K562 (cell line): ENCODE results near the gene UTP11. TPM values are rescaled to one million over a fixed set of nuclear protein-coding genes. Genes with fewer than 3 reads are reported as not detected.
A peak's percentile ranks its signal among the peaks of the same experiment; 100 is the strongest.

Experiments used
- ETV6 ChIP-seq, 3 experiments: fragments of 150-350 bp in 1 of 3; sonication (generic) in 1 of 3; formaldehyde crosslinking in 1 of 3; IDR thresholded peaks; 2 replicates each; pipeline versions ENCODE4 v1.6.1 to v1.8.0; 2014 to 2022; ENCODE audit warnings: borderline replicate concordance in 2 of 3, low read depth in 2 of 3, antibody characterized with exemption in 1 of 3, low read length in 1 of 3, mild to moderate bottlenecking in 1 of 3, missing genetic modification reagents in 1 of 3
- RBM22 ChIP-seq: fragments of 200-400 bp; formaldehyde crosslinking; IDR thresholded peaks from 2 replicates; pipeline ENCODE4 v1.6.1; 2018; ENCODE audit warnings: low read length, low read depth; ENCODE audit not compliant: poor library complexity, severe bottlenecking
- U2AF1 ChIP-seq: fragments of 200-400 bp; formaldehyde crosslinking; optimal IDR thresholded peaks from 2 replicates; pipeline ENCODE3; 2017; ENCODE audit warnings: mild to moderate bottlenecking, low read depth, low read length, moderate library complexity
- ZEB2 ChIP-seq: fragments of 450-650 bp; IDR thresholded peaks from 2 replicates; pipeline ENCODE4 v1.6.1; 2016
- ZKSCAN1 ChIP-seq: fragments of 150-350 bp; IDR thresholded peaks from 2 replicates; pipeline ENCODE4 v1.6.1; 2016; ENCODE audit warnings: low read depth, low read length
- polyA plus RNA-seq, 8 experiments: library from polyadenylated mRNA; depleted of rRNA in 4 of 8; stranded (reverse) in 5 of 8; unstranded in 3 of 8; fragments of >200 nt; fragmentation: Nextera tagmentation in 2 of 8; fragmentation: Illumina TruSeq in 1 of 8; extraction: Ambion mirVana in 2 of 8; extraction: Trizol in 1 of 8; gene quantifications; 2 replicates each; pipeline versions ENCODE4 v1.2.1 to v1.2.3, GENCODE V29; 2011 to 2014; ENCODE audit warnings: inconsistent platforms in 1 of 8, missing spikeins in 1 of 8
- total RNA-seq, 7 experiments: library from RNA; depleted of rRNA in 6 of 7; stranded (reverse); fragments of >200 nt in 6 of 7; fragmentation: Illumina TruSeq in 2 of 7; extraction: Trizol in 2 of 7; gene quantifications; 2 replicates each; pipeline versions ENCODE4 v1.2.1 to v1.2.3, GENCODE V29; 2011 to 2021; ENCODE audit warnings: low replicate concordance in 1 of 7
- TF ChIP-seq, protein P1 (sequence below), 3 experiments: fragments of 200-800 bp in 1 of 3; sonication (Bioruptor generic) in 1 of 3; sonication (generic) in 1 of 3; formaldehyde crosslinking in 1 of 3; IDR thresholded peaks; 2 replicates each; pipeline versions ENCODE4 v1.6.1 to v1.8.0; 2016 to 2022; ENCODE audit warnings: mild to moderate bottlenecking in 2 of 3, missing compliant biosample characterization in 2 of 3, missing genetic modification characterization in 2 of 3, missing genetic modification reagents in 1 of 3
- TF ChIP-seq, protein P2 (sequence below): fragments of 250-450 bp; sonication (Bioruptor Pico); IDR thresholded peaks from 2 replicates; pipeline ENCODE4 v1.5.0; 2021; ENCODE audit warnings: mild to moderate bottlenecking, borderline replicate concordance
- TF ChIP-seq, protein P3 (sequence below): fragments of 200-400 bp; formaldehyde crosslinking; IDR thresholded peaks from 2 replicates; pipeline ENCODE4 v1.6.1; 2017; ENCODE audit warnings: mild to moderate bottlenecking, low read depth, low read length, moderate library complexity
- TF ChIP-seq, protein P4 (sequence below): sonication (generic); formaldehyde crosslinking; IDR thresholded peaks from 2 replicates; pipeline ENCODE4 v1.8.0; 2023; ENCODE audit warnings: mild to moderate bottlenecking, missing genetic modification reagents

UTP11 gene
- total and polyA plus RNA-seq, 9 of the 15 experiments (the other 6 are each of a cell fraction or from before 2014, with no cell fraction given): 91.1 to 378 (median 221) TPM

DNA sequence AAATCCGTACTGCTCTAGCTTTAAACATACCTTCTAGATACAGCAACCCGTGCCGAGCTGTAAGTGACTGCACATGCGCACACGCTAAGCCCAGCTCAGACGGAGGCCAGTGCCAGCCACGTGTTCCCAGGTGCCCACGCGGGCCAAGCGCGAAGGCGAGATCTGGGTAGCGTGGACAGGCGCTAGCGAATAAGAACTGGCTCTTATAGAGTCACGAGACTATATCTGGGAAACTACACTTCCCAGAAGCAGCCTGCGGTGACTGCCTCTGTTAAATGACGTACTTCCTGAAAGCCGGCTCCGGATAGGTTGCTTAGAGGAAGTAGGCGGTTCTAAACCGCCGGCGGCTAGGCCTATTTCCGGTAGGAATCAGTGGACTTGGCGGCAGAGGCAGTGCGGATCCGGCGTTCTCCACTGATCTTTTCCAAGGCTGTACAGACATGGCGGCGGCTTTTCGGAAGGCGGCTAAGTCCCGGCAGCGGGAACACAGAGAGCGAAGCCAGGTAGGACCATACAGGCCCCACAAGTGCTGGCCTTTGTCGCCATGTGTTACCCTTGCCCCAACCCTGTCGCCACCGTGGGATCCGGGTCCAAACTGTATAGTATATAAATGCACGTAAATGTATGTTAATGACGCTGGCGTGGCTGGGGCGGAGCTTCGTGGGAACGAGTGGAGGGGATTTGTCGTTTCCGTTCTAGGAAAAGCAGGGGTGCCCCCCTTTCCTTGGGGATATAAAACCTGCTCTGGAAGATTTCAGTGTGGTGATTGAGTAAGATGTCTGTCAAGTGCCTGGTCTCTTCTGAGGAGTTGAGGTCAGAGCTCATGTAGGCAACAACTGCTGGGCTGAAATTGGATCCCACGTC, at the start of gene UTP11 (continued):
- TF ChIP-seq, protein P1, sequence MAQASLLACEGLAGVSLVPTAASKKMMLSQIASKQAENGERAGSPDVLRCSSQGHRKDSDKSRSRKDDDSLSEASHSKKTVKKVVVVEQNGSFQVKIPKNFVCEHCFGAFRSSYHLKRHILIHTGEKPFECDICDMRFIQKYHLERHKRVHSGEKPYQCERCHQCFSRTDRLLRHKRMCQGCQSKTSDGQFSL (CRISPR knock-in tag; IDR thresholded peaks at IDR 0.05): peak; percentile 75; the same call in 1 of the 2 replicates
- TF ChIP-seq, protein P1 (tag; IDR thresholded peaks at IDR 0.05): peak in 1 of 2 experiments; percentile 85; a peak in 2 of 4 replicates
- TF ChIP-seq ZKSCAN1 (no peak), ETV6 (IDR thresholded peaks at IDR 0.05; ENCODE audit: borderline replicate concordance in 1 of 2, low read depth in 2 of 2, low read length in 1 of 2) (0 out of 4 replicates have a peak, but pooled peaks of 1 of the 2 experiments have one; percentile 49), ETV6 (CRISPR knock-in tag; IDR thresholded peaks at IDR 0.05; ENCODE audit: borderline replicate concordance) (peak; percentile 87; the same call in 1 of the 2 replicates), ZEB2 (no peak), U2AF1 (no peak), RBM22 (no peak)
- TF ChIP-seq, protein P2, sequence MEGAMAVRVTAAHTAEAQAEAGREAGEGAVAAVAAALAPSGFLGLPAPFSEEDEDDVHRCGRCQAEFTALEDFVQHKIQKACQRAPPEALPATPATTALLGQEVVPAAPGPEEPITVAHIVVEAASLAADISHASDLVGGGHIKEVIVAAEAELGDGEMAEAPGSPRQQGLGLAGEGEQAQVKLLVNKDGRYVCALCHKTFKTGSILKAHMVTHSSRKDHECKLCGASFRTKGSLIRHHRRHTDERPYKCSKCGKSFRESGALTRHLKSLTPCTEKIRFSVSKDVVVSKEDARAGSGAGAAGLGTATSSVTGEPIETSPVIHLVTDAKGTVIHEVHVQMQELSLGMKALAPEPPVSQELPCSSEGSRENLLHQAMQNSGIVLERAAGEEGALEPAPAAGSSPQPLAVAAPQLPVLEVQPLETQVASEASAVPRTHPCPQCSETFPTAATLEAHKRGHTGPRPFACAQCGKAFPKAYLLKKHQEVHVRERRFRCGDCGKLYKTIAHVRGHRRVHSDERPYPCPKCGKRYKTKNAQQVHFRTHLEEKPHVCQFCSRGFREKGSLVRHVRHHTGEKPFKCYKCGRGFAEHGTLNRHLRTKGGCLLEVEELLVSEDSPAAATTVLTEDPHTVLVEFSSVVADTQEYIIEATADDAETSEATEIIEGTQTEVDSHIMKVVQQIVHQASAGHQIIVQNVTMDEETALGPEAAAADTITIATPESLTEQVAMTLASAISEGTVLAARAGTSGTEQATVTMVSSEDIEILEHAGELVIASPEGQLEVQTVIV: no peak
- TF ChIP-seq, protein P3, sequence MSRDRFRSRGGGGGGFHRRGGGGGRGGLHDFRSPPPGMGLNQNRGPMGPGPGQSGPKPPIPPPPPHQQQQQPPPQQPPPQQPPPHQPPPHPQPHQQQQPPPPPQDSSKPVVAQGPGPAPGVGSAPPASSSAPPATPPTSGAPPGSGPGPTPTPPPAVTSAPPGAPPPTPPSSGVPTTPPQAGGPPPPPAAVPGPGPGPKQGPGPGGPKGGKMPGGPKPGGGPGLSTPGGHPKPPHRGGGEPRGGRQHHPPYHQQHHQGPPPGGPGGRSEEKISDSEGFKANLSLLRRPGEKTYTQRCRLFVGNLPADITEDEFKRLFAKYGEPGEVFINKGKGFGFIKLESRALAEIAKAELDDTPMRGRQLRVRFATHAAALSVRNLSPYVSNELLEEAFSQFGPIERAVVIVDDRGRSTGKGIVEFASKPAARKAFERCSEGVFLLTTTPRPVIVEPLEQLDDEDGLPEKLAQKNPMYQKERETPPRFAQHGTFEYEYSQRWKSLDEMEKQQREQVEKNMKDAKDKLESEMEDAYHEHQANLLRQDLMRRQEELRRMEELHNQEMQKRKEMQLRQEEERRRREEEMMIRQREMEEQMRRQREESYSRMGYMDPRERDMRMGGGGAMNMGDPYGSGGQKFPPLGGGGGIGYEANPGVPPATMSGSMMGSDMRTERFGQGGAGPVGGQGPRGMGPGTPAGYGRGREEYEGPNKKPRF: no peak
- TF ChIP-seq, protein P4, sequence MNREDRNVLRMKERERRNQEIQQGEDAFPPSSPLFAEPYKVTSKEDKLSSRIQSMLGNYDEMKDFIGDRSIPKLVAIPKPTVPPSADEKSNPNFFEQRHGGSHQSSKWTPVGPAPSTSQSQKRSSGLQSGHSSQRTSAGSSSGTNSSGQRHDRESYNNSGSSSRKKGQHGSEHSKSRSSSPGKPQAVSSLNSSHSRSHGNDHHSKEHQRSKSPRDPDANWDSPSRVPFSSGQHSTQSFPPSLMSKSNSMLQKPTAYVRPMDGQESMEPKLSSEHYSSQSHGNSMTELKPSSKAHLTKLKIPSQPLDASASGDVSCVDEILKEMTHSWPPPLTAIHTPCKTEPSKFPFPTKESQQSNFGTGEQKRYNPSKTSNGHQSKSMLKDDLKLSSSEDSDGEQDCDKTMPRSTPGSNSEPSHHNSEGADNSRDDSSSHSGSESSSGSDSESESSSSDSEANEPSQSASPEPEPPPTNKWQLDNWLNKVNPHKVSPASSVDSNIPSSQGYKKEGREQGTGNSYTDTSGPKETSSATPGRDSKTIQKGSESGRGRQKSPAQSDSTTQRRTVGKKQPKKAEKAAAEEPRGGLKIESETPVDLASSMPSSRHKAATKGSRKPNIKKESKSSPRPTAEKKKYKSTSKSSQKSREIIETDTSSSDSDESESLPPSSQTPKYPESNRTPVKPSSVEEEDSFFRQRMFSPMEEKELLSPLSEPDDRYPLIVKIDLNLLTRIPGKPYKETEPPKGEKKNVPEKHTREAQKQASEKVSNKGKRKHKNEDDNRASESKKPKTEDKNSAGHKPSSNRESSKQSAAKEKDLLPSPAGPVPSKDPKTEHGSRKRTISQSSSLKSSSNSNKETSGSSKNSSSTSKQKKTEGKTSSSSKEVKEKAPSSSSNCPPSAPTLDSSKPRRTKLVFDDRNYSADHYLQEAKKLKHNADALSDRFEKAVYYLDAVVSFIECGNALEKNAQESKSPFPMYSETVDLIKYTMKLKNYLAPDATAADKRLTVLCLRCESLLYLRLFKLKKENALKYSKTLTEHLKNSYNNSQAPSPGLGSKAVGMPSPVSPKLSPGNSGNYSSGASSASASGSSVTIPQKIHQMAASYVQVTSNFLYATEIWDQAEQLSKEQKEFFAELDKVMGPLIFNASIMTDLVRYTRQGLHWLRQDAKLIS (CRISPR knock-in tag): peak; percentile 92
